Measurements from ENCODE around the gene ZNF524.

The ZNF524 gene

DNA sequence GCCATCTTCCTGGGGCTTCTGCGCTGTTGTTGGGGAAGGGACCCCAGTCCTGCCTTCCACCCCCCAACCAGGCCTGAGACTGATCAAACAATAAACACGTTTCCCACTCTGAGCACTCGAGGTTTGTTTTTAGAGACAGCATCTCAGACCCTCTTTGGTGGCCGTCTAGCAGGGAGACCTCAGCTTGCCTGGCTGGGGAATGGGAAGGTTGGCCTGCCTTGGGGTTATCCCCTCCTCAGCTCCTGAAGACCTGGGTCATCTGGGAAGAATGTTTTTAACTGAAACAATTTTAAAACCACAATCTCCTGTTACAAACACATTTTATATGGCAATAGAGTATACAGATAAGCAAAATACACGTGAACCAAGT lies 45.4 kb downstream of the ZNF524 start:
- peak overlapping the region; percentile 85; the same call in 1 of the 2 replicates for H3K4me2 ChIP-seq (ENCODE audit: insufficient read depth, low read length)
- no peak for TF ChIP-seq EZH2 (IDR thresholded peaks at IDR 0.05; ENCODE audit: borderline replicate concordance, low read depth, low read length, severe bottlenecking)
- no peak for TF ChIP-seq CTCF (IDR thresholded peaks at IDR 0.05; ENCODE audit: borderline replicate concordance, extremely low read depth, low read length, poor library complexity, severe bottlenecking)
- DNase-seq (no peak), ATAC-seq (ENCODE audit: insufficient read depth, low read depth) (no peak)
- H2AFZ ChIP-seq (ENCODE audit: low read depth, low read length), result no peak overlapping the region
- H3K36me3 ChIP-seq (ENCODE audit: insufficient read depth, low read length), result peaks cover 18% of the 10 kb centered on the region
- 0 out of 4 replicates have a peak overlapping the region, but pooled peaks of 1 of the 2 experiments have one; percentile 99 for H3K4me3 ChIP-seq (ENCODE audit: low read depth in 1 of 2, low read length in 2 of 2)
- no peaks in the 10 kb centered on the region for H3K9me3 ChIP-seq (ENCODE audit: insufficient read depth, low read length, severe bottlenecking)
- peak overlapping the region; percentile 92; the same call in 1 of the 2 replicates for H3K9ac ChIP-seq (ENCODE audit: low read depth, low read length)
- H3K79me2 ChIP-seq (ENCODE audit: insufficient read depth, low read length), result peaks cover 71% of the 10 kb centered on the region
- H3K27me3 ChIP-seq (ENCODE audit: insufficient read depth, low read length, poor library complexity), result no peaks in the 10 kb centered on the region
- H3K27ac ChIP-seq (ENCODE audit: low read length), result no peak overlapping the region
- H4K20me1 ChIP-seq (ENCODE audit: insufficient read depth, low read length), result peaks cover 17% of the 10 kb centered on the region; the same call in 1 of the 2 replicates
- H3K4me1 ChIP-seq (ENCODE audit: insufficient read depth, low read length), result peaks cover 68% of the 10 kb centered on the region

DNA sequence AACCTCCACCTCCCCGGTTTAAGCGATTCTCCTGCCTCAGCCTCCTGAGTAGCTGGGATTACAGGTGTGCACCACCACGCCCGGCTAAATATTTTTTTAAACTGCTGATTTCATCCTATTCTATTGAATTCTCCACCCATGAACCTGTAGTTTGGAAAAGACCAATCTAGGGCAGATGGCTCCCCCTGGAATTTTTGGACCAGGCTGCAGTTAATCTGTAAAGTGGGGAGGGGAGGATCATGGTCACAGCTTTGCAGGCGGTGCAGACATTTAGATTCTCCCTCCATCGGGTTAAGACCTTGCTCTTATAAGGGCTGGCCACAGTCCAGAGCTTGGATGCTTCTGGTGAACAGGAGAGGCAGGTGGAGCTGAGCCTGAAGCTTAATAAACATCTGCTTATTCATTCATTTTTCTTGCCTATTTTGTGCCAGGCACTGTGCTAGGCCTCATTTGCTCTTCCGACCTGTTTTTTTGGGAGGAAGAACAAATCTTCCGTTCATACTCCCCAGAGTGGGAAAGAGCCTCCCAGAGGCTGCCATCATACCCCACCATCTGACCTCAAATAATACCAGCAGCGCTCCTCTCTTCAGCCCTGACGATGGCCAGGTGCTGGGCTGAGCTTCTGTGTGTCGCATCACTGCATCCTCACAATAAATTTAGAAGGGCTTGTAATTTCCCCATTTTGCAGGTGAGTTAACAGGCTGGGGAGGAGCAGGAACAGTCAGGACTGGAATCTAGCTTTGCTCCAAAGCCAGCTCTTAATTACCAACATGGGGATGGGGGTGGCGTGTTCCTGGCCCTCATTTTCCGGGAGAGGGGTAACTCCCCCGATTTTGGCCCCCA lies 47.0 kb downstream of the ZNF524 start:
- Histone ChIP-seq H3K36me3 (ENCODE audit: insufficient read depth, low read length) (peaks cover 23% of the 10 kb centered on the region), H3K79me2 (ENCODE audit: insufficient read depth, low read length) (peaks cover 57% of the 10 kb centered on the region), H2AFZ (ENCODE audit: low read depth, low read length) (peak overlapping the region; percentile 85), H3K27ac (ENCODE audit: low read length) (peak overlapping the region; percentile 87), H3K27me3 (ENCODE audit: insufficient read depth, low read length, poor library complexity) (no peaks in the 10 kb centered on the region), H3K9me3 (ENCODE audit: insufficient read depth, low read length, severe bottlenecking) (no peaks in the 10 kb centered on the region), H3K4me1 (ENCODE audit: insufficient read depth, low read length) (peaks cover 67% of the 10 kb centered on the region), H3K4me3 (ENCODE audit: low read depth in 1 of 2, low read length in 2 of 2) (peak overlapping the region; percentile 70 to 81; a peak in 3 of 4 replicates), H4K20me1 (ENCODE audit: insufficient read depth, low read length) (peaks cover 13% of the 10 kb centered on the region; the same call in 1 of the 2 replicates), H3K9ac (ENCODE audit: low read depth, low read length) (peak overlapping the region; percentile 96), H3K4me2 (ENCODE audit: insufficient read depth, low read length) (peak overlapping the region; percentile 93)
- ATAC-seq (ENCODE audit: insufficient read depth, low read depth) (no peak), DNase-seq (no peak)
- TF ChIP-seq CTCF (IDR thresholded peaks at IDR 0.05; ENCODE audit: borderline replicate concordance, extremely low read depth, low read length, poor library complexity, severe bottlenecking) (no peak), EZH2 (IDR thresholded peaks at IDR 0.05; ENCODE audit: borderline replicate concordance, low read depth, low read length, severe bottlenecking) (no peak)

- ATAC-seq (ENCODE audit: insufficient read depth, low read depth), result peak; percentile 61
- Histone ChIP-seq H3K9ac (ENCODE audit: low read depth, low read length) (peak within 1 kb of the TSS; percentile 96), H3K27ac (ENCODE audit: low read length) (peak within 1 kb of the TSS; percentile 87), H3K4me2 (ENCODE audit: insufficient read depth, low read length) (peak within 1 kb of the TSS; percentile 93), H4K20me1 (ENCODE audit: insufficient read depth, low read length) (peaks cover 13% of the 10 kb centered on the region; the same call in 1 of the 2 replicates), H3K4me3 (ENCODE audit: low read depth in 1 of 2, low read length in 2 of 2) (peak within 1 kb of the TSS; percentile 70 to 81), H3K4me1 (ENCODE audit: insufficient read depth, low read length) (peaks cover 67% of the 10 kb centered on the region), H3K27me3 (ENCODE audit: insufficient read depth, low read length, poor library complexity) (no peaks in the 10 kb centered on the region), H3K9me3 (ENCODE audit: insufficient read depth, low read length, severe bottlenecking) (no peaks in the 10 kb centered on the region), H3K79me2 (ENCODE audit: insufficient read depth, low read length) (peaks cover 53% of the 10 kb centered on the region), H3K36me3 (ENCODE audit: insufficient read depth, low read length) (peaks cover 23% of the 10 kb centered on the region), H2AFZ (ENCODE audit: low read depth, low read length) (peak within 1 kb of the TSS; percentile 85)
- DNase-seq, result peak; percentile 82
- TF ChIP-seq CTCF (IDR thresholded peaks at IDR 0.05; ENCODE audit: borderline replicate concordance, extremely low read depth, low read length, poor library complexity, severe bottlenecking), result no peak
- no peak for TF ChIP-seq EZH2 (IDR thresholded peaks at IDR 0.05; ENCODE audit: borderline replicate concordance, low read depth, low read length, severe bottlenecking)
These were observed 47.9 kb downstream of the ZNF524 start, which contains the start of gene CCDC106 for GRCh38 chr19:55647732-55648584. Gene CCDC106 (plus strand): TSS chr19:55648212. CDS start chr19:55649047, 835 bp downstream.

Measured in DND-41 (cell line).